Measurements from ENCODE around the gene FGF3.

Gene FGF3

GRCh38 chr11:69843529-69843921 is 24.3 kb upstream of the FGF3 start:
- DNase-seq: no peak

- no peak for DNase-seq
These were observed 23.7 kb upstream of the FGF3 start for GRCh38 chr11:69842746-69843528.

DNA sequence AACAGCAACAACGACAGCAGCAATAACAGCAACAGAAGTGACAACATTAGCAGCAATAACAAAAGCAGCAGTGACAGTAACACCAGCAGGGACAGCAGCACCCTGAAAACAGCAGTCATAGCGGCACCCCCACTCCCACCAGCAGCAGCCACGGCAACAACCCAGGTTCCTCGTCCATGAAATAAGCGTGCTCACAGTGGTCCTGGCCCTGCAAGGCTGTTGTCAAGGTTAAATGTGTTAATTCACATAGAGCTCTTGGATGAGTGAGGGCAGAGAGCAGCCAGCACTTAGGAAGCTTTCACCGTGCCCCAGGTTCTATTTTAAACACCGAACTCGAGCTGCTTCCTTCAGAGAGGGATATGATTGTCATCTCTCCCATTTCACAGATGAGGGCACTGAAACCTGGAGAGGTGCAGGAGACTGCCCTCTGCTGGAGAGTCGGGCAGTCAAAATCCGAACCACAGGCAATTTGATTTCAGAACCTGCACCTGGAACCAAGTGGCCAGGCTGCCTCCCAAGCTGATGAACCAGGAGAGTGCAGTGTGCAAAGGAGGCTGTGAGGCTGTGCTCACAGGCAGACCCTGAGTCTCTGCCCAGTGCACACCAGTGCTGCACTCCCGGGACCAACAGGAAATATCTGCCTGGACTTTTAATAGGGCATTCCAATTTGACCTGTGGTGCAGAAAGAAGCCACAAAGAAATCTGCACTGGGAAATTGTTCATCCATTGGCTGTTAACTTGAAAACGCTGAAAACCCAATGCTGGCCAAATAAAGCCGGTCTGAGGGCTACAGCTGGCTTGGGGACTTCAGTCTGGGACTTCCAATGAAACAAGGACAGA is 22.9 kb upstream of the FGF3 start:
- DNase-seq: no peak

- no peak for DNase-seq
These were observed 22.1 kb upstream of the FGF3 start for GRCh38 chr11:69841170-69841858.

GRCh38 chr11:69840371-69841169 is 21.4 kb upstream of the FGF3 start:
- DNase-seq: no peak

DNA sequence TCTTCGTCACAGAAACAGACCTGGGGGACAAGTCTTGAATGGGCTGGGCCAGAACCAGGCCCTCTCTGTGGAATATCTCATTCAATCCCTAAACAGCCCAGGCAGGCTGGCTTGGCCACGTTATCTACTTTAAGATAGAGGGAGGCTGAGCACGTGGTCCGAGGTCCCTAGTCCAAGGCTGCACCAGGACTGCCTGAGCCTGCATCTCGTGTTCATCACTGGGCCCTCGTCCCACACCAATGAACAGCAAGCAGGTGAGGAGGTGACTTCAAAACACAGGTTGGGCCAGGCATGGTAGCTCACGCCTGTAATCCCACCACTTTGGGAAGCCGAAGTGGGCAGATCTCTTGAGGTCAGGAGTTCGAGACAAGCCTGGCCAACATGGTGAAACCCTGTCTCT is 20.3 kb upstream of the FGF3 start:
- DNase-seq: no peak

DNA sequence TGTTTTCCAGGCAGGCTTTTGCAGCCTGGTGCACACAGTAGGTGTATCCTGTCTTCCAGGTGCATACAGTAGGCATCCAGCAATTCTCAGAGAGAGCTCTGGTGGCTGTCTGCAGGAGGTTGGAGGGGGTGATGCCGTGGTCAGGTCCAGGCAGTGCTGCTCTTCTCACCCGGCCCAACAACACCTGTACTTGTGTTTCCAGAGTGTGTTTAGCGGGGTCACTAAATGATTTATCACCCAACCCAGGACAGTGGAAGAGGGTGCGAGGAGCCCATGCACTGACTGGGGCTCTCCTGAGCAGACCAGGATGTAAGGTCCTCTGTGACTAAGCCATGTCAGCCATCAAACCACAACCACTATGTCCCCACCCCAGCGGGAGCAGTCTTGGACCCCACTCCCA is 18.6 kb upstream of the FGF3 start:
- no peak for DNase-seq

DNA sequence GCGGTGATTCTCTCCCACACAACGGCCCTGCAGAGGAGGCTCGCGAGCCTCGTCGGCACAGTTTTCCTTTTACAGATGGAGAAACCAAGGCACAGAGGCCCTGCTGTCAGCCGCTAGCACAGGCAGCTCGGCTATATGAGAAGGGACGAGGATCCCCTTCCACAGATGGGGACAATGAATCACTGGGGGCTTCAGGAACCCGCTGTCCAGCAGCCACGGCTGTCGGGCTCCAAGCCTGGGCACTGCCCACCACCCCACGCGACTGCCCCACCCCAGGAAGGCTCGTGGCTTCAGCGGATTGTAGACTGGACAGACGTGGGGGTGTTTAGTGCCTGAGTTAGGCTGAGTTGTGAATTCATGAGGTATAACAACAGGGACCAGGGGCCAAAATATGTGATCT is 17.2 kb upstream of the FGF3 start:
- no peak for DNase-seq

GRCh38 chr11:69834811-69835800 is 15.9 kb upstream of the FGF3 start:
- DNase-seq: no peak

DNA sequence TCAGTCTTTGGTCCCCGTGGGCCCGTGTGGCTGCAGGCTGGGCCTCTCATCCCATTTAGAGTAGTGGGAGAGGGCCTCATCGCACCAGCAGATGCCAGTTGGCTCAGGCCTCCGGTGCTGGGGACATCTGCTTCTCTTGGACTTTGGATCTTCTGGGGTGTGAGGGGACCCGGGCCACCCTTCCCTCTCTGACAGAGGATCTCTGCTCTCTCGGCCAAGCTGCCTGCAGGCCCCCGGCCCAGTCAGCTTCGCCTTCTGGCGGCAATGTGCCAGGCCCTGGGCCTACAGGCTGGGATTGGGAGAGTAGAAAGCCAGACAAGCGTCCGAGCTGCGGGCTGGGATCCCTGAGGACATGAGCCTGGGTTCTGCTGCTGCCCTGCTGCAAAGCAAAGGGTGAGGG is 15.0 kb upstream of the FGF3 start:
- DNase-seq: no peak

- DNase-seq: no peak
These were observed 13.6 kb upstream of the FGF3 start for GRCh38 chr11:69832561-69833413.

- no peak for DNase-seq
These were observed 12.8 kb upstream of the FGF3 start for GRCh38 chr11:69831985-69832384.

DNA sequence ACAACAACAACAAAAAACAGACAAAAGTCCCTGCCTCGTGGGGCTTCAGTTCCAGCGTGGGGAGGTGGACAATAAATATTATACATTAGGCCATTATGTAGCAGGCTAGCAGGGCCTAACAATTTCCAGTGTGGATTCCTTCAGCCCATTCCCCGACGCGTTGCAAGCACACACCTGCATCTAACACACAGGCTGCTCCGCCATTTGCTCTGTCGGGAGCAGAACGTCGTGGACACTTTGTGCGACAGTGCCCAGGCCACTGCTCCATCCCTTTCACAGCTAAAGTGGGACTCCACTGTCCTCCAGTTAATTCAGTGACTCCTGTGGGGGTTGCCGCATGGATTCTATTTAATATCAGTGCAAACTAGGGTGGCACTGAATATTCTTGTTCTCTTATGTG is 10.9 kb upstream of the FGF3 start:
- no peak for DNase-seq

GRCh38 chr11:69828971-69829344 is 9.7 kb upstream of the FGF3 start:
- DNase-seq: no peak

DNA sequence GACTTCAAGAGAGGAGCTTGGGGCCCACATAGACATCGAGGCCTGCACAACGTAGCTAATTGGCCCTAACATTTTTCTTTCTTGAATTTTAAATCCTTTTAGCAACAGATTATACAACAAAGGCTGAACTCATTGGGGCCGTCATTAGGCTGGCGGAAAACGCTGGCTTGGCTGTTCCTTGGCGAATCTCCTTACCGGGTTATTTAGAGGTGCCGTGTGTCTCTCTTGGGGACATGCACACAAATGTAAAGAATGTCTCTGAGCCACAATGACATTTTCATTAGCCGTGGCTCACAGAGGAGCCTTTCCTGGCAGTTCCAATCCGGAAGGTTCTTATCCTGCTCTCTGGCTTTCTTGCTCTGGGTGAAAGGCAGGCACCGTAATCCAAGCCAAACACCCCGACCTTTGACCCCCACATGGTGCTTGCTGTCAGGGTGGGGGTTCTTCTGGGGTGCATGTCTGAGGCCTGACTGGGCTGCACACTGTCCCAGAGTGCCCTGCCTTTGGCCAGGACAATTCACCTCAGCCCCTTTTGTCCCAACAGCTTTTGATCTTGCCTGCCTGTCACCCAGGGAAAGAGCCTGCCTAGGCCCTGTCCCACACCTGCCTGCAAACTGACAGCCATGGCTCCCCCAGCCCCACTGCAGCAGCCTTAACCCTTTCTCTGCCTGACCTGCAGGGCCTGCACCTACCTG is 9.2 kb upstream of the FGF3 start:
- no peak for DNase-seq

DNA sequence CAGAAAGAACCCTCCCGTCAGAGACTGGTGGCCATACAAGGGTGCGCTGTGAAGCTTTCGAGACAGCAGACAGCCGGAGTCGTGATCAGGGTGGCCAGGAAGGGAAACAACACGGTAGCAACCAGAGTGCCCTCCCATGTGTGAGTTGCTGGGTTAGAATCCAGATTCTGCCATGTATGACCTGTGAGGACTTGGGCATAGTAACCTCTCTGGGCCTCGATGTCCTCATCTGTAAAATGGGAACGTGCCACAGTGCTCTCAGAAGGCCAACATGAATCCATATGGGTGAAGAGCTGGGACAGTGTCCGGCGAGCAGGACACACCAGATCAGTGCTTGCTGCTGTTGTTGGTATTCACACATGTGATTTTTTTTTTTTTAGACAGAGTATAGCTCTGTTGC is 7.6 kb upstream of the FGF3 start:
- DNase-seq: no peak

DNA sequence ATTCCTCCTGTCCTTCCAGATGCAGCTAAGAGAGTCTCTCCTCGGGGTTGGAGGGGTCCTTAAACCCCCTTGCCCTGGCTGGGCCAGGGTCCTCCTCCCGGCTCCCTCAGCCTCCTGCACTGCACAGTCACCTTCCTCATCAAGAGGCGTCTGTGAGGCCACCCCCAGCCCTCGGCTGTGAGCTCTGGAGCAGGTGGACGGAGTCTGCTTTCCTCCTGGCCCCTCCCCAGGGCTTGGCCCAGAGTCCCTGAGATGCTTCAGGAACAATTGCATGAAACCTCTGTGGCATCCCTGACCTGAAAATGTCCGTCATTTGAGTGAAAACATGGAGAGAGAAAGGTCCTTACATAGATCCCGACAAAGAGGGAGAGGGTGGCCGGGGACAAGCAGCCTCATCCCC is 6.7 kb upstream of the FGF3 start:
- DNase-seq: no peak

DNA sequence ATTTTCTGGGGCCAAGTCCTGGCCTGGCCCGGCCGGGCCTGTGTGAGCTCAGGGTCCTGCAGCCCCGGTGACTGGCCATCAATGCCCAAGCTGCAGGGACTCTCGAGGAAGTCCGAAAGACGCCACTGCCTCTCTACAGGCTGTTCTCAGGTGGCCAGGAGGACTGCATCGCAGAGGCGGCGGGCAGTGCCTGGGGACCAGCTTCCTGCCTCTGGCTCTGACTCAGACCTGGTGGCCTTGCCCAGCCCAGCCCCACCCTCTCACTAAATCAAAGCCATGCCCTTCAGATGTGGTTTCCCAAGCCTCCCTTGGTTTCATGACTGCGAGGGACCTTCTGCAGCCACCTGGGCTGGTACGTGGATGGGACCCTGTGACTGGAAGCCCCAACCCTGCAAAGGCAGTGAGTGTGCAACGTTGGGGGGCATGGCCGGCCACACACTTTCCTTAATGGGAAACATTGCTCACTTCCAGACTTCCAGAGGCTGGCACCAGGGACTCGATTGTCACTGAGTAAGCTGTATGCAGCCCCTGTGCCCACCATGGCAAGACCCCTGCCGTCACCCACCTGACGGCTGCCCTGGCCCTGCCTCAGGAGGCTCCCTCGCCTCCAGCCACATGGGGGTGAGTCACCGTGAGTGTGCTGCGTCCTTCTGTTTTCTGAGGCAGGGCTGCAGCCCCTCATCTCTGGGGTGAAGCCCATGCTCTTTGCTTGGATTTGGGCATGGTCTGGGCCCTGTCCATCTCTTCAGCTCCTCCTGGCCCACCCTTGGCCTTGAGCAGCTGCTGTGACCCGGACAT is 6.0 kb upstream of the FGF3 start:
- DNase-seq: no peak

DNA sequence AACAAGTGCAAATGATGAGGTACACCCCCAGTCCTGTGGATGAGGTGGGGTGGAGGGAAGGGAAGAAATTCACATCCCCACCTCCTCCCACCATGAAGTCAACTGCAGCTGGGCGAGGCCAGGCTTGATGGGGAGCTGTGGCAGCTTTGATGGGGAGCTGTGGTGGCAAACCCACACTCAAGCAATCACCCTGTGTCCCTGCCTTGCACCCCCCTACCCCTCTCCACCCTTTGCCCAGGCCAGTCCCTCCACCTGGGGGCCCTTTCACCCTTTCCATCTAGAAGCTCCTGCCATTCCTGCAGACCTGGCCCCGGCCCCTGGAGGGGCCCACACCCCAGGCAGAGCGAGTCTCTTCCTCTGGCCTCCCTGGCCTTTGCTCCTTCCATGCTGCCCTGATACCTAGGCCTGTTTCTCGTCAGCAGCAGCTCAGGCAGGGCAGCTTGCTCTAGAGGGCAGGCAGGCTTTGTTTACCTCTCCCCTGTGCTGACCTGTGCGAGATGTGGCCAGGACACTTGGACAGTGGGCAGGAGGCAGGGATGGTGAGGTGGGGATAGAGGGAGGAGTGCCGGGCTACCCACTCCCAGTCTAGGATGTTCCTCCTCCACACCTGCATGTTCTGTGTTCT is 4.5 kb upstream of the FGF3 start:
- DNase-seq: no peak

Data from midbrain (tissue), 1 donor.